ENCODE results near the gene RLN1.
"Not testable (repeated sequence)": the region's sequence is repeated elsewhere in the genome, so short reads cannot be mapped to it uniquely, and the experiment has no call there.

The RLN1 gene

GRCh38 chr9:5338992-5339981, at the start of gene RLN1:
Gene RLN1, minus strand, starts transcription at chr9:5339876. Its CDS starts 130 bp downstream, at chr9:5339746.
- DNase-seq = not testable (repeated sequence)

GRCh38 chr9:5389109-5389732, 49.5 kb upstream of the RLN1 start:
- DNase-seq = no peak

- DNase-seq = no peak
Observed at GRCh38 chr9:5388026-5388819, 48.5 kb upstream of the RLN1 start.

GRCh38 chr9:5384436-5384835, 44.8 kb upstream of the RLN1 start:
- no peak for DNase-seq

GRCh38 chr9:5382479-5382878, 42.8 kb upstream of the RLN1 start:
- no peak for DNase-seq

- no peak for DNase-seq
Observed at GRCh38 chr9:5375790-5376477, 36.3 kb upstream of the RLN1 start.

GRCh38 chr9:5375091-5375490, 35.4 kb upstream of the RLN1 start:
- no peak for DNase-seq

GRCh38 chr9:5364294-5365024, 24.8 kb upstream of the RLN1 start:
- DNase-seq = no peak

GRCh38 chr9:5361326-5362010, 21.8 kb upstream of the RLN1 start:
- no peak for DNase-seq

- DNase-seq = no peak
Observed at GRCh38 chr9:5360341-5360740, 20.7 kb upstream of the RLN1 start.

GRCh38 chr9:5357431-5358105, 17.9 kb upstream of the RLN1 start:
- no peak for DNase-seq

- no peak for DNase-seq
Observed at GRCh38 chr9:5355817-5356216, 16.1 kb upstream of the RLN1 start.

- no peak for DNase-seq
Observed at GRCh38 chr9:5355226-5355625, 15.6 kb upstream of the RLN1 start.

GRCh38 chr9:5354184-5354583, 14.5 kb upstream of the RLN1 start:
- no peak for DNase-seq

GRCh38 chr9:5352637-5353248, 13.1 kb upstream of the RLN1 start:
- DNase-seq = no peak

- DNase-seq = no peak
Observed at GRCh38 chr9:5336688-5337087, 3.0 kb downstream of the RLN1 start.

- not testable (repeated sequence) for DNase-seq
Observed at GRCh38 chr9:5331276-5331675, 8.4 kb downstream of the RLN1 start.

- DNase-seq = peak; percentile 42 to 59
Observed at GRCh38 chr9:5326893-5327548, 12.7 kb downstream of the RLN1 start.

- DNase-seq = no peak
Observed at GRCh38 chr9:5326187-5326586, 13.5 kb downstream of the RLN1 start.

- not testable (repeated sequence) for DNase-seq
Observed at GRCh38 chr9:5321601-5322000, 18.1 kb downstream of the RLN1 start.
